Suppressor macrophage treated with lipopolysaccharide for 4 hours (primary cell): Measurements from ENCODE around the gene ZNF337.

Source experiments
- DNase-seq: peaks from one replicate; pipeline ENCODE4 v3.0.0-alpha.2; 2020

ZNF337 gene

DNA sequence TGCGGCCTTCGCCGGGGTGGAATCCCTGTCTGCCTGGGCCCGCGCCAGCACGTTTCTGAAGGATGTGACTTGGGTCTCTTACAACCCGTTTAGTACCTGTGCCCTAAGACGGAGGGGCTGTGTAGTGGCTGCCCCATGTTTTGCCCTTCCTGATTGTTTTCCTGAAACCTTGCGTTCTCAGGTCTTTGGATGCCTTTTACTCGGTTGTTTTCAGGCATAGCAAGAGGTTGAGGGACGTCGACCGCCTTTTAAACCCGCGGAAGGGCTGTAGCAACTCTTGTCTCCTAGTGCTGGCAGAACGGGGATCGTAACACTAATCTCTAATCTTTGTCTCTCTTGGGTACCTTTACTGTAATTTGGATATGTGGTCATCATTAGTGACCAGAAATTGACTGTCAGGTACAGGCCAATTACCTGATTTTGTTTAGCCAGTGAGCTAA, 72.1 kb downstream of the ZNF337 start:
- no peak for DNase-seq
